Measurements from ENCODE around the gene MAZ. TPM values are rescaled to one million over a fixed set of nuclear protein-coding genes. Genes with fewer than 3 reads are reported as not detected.

MAZ gene
- total RNA-seq, 1 experiment from 2014 or later = 256 TPM

DNA sequence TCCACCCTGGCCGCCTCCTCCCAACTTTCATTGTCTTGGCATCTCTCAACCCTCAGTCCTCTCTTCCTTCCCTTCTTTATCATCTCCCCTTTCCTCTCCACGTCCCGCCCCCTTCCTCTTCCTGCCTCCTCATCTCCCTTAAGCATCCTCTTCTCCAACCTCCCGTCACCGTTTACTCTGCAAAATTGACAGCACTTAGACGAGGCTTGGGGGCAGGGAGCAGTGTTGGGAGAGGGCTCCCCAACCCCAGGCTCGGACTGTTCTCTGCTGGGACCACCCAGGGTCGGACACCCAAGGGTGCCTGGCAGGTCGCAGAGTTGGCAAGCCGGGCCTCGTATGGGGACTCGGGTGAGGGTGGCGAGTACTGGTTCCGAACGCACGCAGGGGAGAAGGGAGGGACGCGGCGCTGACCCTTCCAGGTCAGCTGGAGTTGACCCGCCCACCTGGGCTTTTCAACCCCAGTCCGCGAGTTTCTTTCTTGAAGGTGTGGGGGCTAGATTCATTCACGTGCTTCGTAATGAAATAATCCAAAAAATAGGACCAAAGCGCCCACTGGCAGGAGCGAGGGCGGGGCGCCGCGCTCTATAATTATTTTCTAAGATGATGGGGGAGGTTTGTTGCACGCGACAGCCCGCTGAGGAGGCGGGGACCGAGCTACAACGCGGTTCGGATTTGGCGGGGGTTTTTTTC lies 8.8 kb downstream of the MAZ start (continued):
- TF ChIP-seq POLR2AphosphoS5 (IDR thresholded peaks at IDR 0.05; ENCODE audit: low read depth, low read length) (no peak), SIN3A (IDR thresholded peaks at IDR 0.05; ENCODE audit: low read depth) (no peak), ELF1 (IDR thresholded peaks at IDR 0.05; ENCODE audit: borderline replicate concordance, low read depth) (no peak), YY1 (IDR thresholded peaks at IDR 0.05; ENCODE audit: extremely low read depth, insufficient replicate concordance, low read depth, low read length) (no peak), ZNF274 (IDR thresholded peaks at IDR 0.05; ENCODE audit: low read depth, low read length) (no peak)
- TF ChIP-seq, protein P1, sequence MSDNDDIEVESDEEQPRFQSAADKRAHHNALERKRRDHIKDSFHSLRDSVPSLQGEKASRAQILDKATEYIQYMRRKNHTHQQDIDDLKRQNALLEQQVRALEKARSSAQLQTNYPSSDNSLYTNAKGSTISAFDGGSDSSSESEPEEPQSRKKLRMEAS (IDR thresholded peaks at IDR 0.05) = no peak

GRCh38 chr16:29815793-29816693 lies 9.7 kb downstream of the MAZ start, which contains the start of gene PAGR1:
Gene PAGR1, plus strand, starts transcription at chr16:29816152. Its CDS starts 374 bp downstream, at chr16:29816526.
- CTCF ChIA-PET = interaction anchor here (0.6 to 2.1 kb wide), 20 partner anchors 9 to 216 kb away, joined by 3 to 33 read pairs (median 4); partner anchors contain the start of genes ASPHD1, CDIPT, KIF22 and MAZ
- Histone ChIP-seq H3K36me3 (ENCODE audit: control insufficient read depth in 1 of 2, insufficient read depth in 2 of 2, low read length in 2 of 2) (peaks cover 0 to 8% of the 10 kb centered on the region in 2 experiments; a peak in 2 of 4 replicates), H3K79me2 (ENCODE audit: insufficient read depth, low read length) (peaks cover 44% of the 10 kb centered on the region), H3K9me2 (ENCODE audit: insufficient read depth) (no peaks in the 10 kb centered on the region), H3K9me3 (ENCODE audit: control insufficient read depth in 1 of 2, insufficient read depth in 1 of 2, low read depth in 1 of 2, low read length in 2 of 2) (no peaks in the 10 kb centered on the region), H3K27ac (ENCODE audit: low read depth, low read length) (peak within 1 kb of the TSS; percentile 98), H4K20me1 (ENCODE audit: insufficient read depth) (no peaks in the 10 kb centered on the region; the same call in 1 of the 2 replicates), H3K4me2 (ENCODE audit: low read length) (peak within 1 kb of the TSS; percentile 78), H2AFZ (ENCODE audit: low read depth, low read length, poor library complexity, severe bottlenecking) (peak within 1 kb of the TSS; percentile 56), H3K9ac (ENCODE audit: low read length) (peak within 1 kb of the TSS; percentile 97), H3K4me3 (replicated peaks in 1 of 2; ENCODE audit: low read depth in 1 of 2, low read length in 2 of 2) (peak within 1 kb of the TSS; percentile 87 to 98), H3K27me3 (ENCODE audit: insufficient read depth, low read length) (no peaks in the 10 kb centered on the region), H3K4me1 (ENCODE audit: control insufficient read depth in 1 of 2, insufficient read depth in 2 of 2, low read length in 2 of 2) (peaks cover 32 to 78% of the 10 kb centered on the region in 2 experiments)
- peak; percentile 69 for ATAC-seq
- no peak for TF ChIP-seq CBX3 (IDR thresholded peaks at IDR 0.05; ENCODE audit: low read depth)
- peak; percentile 70 for TF ChIP-seq ZFX (IDR thresholded peaks at IDR 0.05)
- TF ChIP-seq ZNF274 (IDR thresholded peaks at IDR 0.05; ENCODE audit: low read depth, low read length) = no peak
- no peak for TF ChIP-seq RAD21 (IDR thresholded peaks at IDR 0.05; ENCODE audit: low read depth)
- TF ChIP-seq CTCF (IDR thresholded peaks at IDR 0.05 in 2 of 3, conservative IDR thresholded peaks at IDR 0.05 in 1 of 3; ENCODE audit: borderline replicate concordance in 1 of 3, insufficient read depth in 1 of 3, low read depth in 2 of 3, low read length in 2 of 3) = peak in 2 of 3 experiments; percentile 83 to 90; a peak in 4 of 6 replicates
- TF ChIP-seq POLR2A (IDR thresholded peaks at IDR 0.05; ENCODE audit: borderline replicate concordance, extremely low read depth, insufficient read depth, insufficient read length) = peak; percentile 85
- peak; percentile 100 for TF ChIP-seq YY1 (IDR thresholded peaks at IDR 0.05; ENCODE audit: extremely low read depth, insufficient replicate concordance, low read depth, low read length)
- TF ChIP-seq POLR2AphosphoS5 (IDR thresholded peaks at IDR 0.05; ENCODE audit: low read depth, low read length) = peak; percentile 86
- TF ChIP-seq FOSL1 (IDR thresholded peaks at IDR 0.05; ENCODE audit: low read depth) = no peak
- DNase-seq (ENCODE audit: low read depth, low spot score) = peak; percentile 99
- BruUV-seq (replicated peaks) = TSS peak; percentile 48
- POLR2A ChIA-PET = interaction anchor here (0.9 to 2.2 kb wide), 9 partner anchors 8 to 205 kb away, joined by 3 to 20 read pairs (median 4); partner anchors contain the start of genes ASPHD1, KIF22, SEZ6L2 and TAOK2
- intact Hi-C loops (cut with micrococcal nuclease) = loop anchor here (2.0 to 5.0 kb wide), 2 partner anchors 46 to 115 kb away; partner anchors contain the start of gene CDIPT
- RAD21 ChIA-PET (ENCODE audit: low non-redundant PET in 1 of 2, low total read pairs in 2 of 2, uncharacterized antibody in 2 of 2, unreplicated experiment in 2 of 2) = interaction anchor here (0.5 to 1.2 kb wide), 7 partner anchors 8 to 579 kb away, joined by 3 to 9 read pairs (median 4); partner anchors contain the start of genes MAZ (in 1 of the 2) and ZNF48 (in 1 of the 2)
